ENCODE measurements around the gene TRPC4.

- TF ChIP-seq EZH2 (IDR thresholded peaks at IDR 0.05; ENCODE audit: borderline replicate concordance, insufficient read depth, low read depth, low read length, poor library complexity, severe bottlenecking) (no peak), CTCF (IDR thresholded peaks at IDR 0.05) (no peak)
These were observed 118.5 kb downstream of the TRPC4 start for GRCh38 chr13:37751025-37751424.
